Measurements from ENCODE around the gene CENPP. TPM values are rescaled to one million over a fixed set of nuclear protein-coding genes. Genes with fewer than 3 reads are reported as not detected.
A peak's percentile ranks its signal among the peaks of the same experiment; 100 is the strongest.

The CENPP gene
- total RNA-seq, 1 donor from 2014 or later, result 5.7 TPM

GRCh38 chr9:92293452-92294296 is 32.1 kb upstream of the CENPP start, which contains the start of gene IARS1:
TSS of gene IARS1 (minus strand) at chr9:92293697. CDS start at chr9:92289419, 4,278 bp downstream.
- no peak for TF ChIP-seq CTCF (IDR thresholded peaks at IDR 0.05; ENCODE audit: partially characterized antibody, unreplicated experiment)
- no peaks in the 10 kb centered on the region for H3K27me3 Mint-ChIP-seq (ENCODE audit: unreplicated experiment)
- H3K4me1 Mint-ChIP-seq (ENCODE audit: low read depth, unreplicated experiment), result peaks cover 8% of the 10 kb centered on the region
- H3K27ac Mint-ChIP-seq (ENCODE audit: unreplicated experiment), result peak within 1 kb of the TSS; percentile 97
- peaks cover 2% of the 10 kb centered on the region for H3K9me3 Mint-ChIP-seq (ENCODE audit: unreplicated experiment)
- peak; percentile 100 for DNase-seq
- H3K4me3 Mint-ChIP-seq (ENCODE audit: unreplicated experiment), result peak within 1 kb of the TSS; percentile 99
- H3K36me3 Mint-ChIP-seq (ENCODE audit: unreplicated experiment), result no peaks in the 10 kb centered on the region

- Mint-ChIP-seq H3K9me3 (ENCODE audit: unreplicated experiment) (peaks cover 2% of the 10 kb centered on the region), H3K4me3 (ENCODE audit: unreplicated experiment) (peak overlapping the region; percentile 99), H3K36me3 (ENCODE audit: unreplicated experiment) (no peaks in the 10 kb centered on the region), H3K27me3 (ENCODE audit: unreplicated experiment) (no peaks in the 10 kb centered on the region), H3K4me1 (ENCODE audit: low read depth, unreplicated experiment) (peaks cover 8% of the 10 kb centered on the region), H3K27ac (ENCODE audit: unreplicated experiment) (peak overlapping the region; percentile 97)
- DNase-seq, result no peak
- TF ChIP-seq CTCF (IDR thresholded peaks at IDR 0.05; ENCODE audit: partially characterized antibody, unreplicated experiment), result no peak
These were observed 31.5 kb upstream of the CENPP start for GRCh38 chr9:92294297-92294676.

DNA sequence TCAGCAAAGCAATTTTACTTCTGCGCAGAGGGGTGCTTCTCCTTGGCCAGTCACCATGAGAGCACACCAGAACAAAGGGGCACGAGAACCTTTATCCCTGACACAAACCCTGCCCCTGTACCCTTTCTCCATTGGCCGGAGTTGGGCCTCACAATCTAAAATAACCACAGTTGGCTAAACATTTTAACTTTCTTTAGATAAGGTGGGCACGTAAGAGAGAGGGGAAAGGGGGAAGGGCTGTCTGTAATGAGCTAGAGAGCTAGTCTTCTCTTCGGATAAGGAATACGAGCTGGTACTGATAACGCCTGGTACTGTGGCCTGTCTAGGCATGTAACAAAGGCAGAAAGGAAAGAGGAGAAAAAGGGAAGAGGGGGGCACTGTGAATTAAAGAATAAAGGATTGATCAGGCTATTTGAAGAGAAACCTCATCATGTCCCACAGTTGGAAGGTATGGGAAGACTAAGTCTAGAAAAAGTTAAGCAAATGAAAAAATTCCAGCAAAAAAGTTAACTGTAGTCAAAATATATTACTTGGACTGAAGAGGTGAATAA is 30.4 kb upstream of the CENPP start:
- peaks cover 2% of the 10 kb centered on the region for H3K9me3 Mint-ChIP-seq (ENCODE audit: unreplicated experiment)
- H3K36me3 Mint-ChIP-seq (ENCODE audit: unreplicated experiment), result no peaks in the 10 kb centered on the region
- H3K4me1 Mint-ChIP-seq (ENCODE audit: low read depth, unreplicated experiment), result peaks cover 8% of the 10 kb centered on the region
- H3K27me3 Mint-ChIP-seq (ENCODE audit: unreplicated experiment), result no peaks in the 10 kb centered on the region
- no peak for TF ChIP-seq CTCF (IDR thresholded peaks at IDR 0.05; ENCODE audit: partially characterized antibody, unreplicated experiment)
- no peak overlapping the region for H3K4me3 Mint-ChIP-seq (ENCODE audit: unreplicated experiment)
- no peak for DNase-seq
- H3K27ac Mint-ChIP-seq (ENCODE audit: unreplicated experiment), result no peak overlapping the region

DNA sequence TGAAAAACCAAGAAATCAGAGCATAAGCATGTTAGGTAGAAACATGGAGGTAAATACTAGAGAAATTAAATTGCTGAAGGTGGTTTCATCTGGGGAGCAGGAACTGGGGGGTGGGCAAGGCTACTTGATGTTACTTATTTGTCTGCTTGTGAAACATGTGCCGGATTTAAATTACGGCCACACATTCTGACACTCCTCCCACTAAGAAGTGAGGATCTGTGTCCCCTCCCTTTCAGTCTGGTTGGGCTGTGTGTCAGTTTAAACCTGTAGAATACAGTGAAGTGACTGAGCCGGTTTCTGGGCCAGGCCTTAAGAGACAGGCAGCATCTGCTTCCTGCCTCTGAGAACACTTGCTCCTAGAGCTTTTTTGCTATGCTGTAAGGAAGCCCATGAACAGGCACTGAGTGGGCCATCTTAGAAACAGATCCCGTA is 29.9 kb upstream of the CENPP start:
- no peak for DNase-seq
- H3K9me3 Mint-ChIP-seq (ENCODE audit: unreplicated experiment), result no peaks in the 10 kb centered on the region
- H3K36me3 Mint-ChIP-seq (ENCODE audit: unreplicated experiment), result no peaks in the 10 kb centered on the region

More for the DNA sequence above, 29.9 kb upstream of the CENPP start:
- no peak for TF ChIP-seq CTCF (IDR thresholded peaks at IDR 0.05; ENCODE audit: partially characterized antibody, unreplicated experiment)
- Mint-ChIP-seq H3K27me3 (ENCODE audit: unreplicated experiment) (no peaks in the 10 kb centered on the region), H3K4me1 (ENCODE audit: low read depth, unreplicated experiment) (peaks cover 8% of the 10 kb centered on the region), H3K4me3 (ENCODE audit: unreplicated experiment) (no peak overlapping the region), H3K27ac (ENCODE audit: unreplicated experiment) (no peak overlapping the region)
